Stimulated activated naive CD8-positive, alpha-beta T cell treated with anti-CD3 and anti-CD28 coated beads, Interleukin-15, Interleukin-2, amounts not matched to agents 100 ng/mL and 50 ng/mL, for 24 hours (primary cell): ENCODE measurements around the gene TMEM223.

Experiments
- H3K27ac Mint-ChIP-seq: one replicate; pipeline ENCODE4 v1.8.0; 2021; ENCODE audit warnings: mild to moderate bottlenecking, mixed read lengths
- H3K27me3 Mint-ChIP-seq: one replicate; pipeline ENCODE4 v1.8.0; 2021; ENCODE audit warnings: mixed read lengths
- H3K36me3 Mint-ChIP-seq: one replicate; pipeline ENCODE4 v1.8.0; 2021; ENCODE audit warnings: low read depth, mixed read lengths
- H3K4me1 Mint-ChIP-seq: one replicate; pipeline ENCODE4 v1.8.0; 2021; ENCODE audit warnings: low read depth, mixed read lengths
- H3K4me3 Mint-ChIP-seq: one replicate; pipeline ENCODE4 v1.8.0; 2021; ENCODE audit warnings: mild to moderate bottlenecking, mixed read lengths
- H3K9me3 Mint-ChIP-seq: one replicate; pipeline ENCODE4 v1.8.0; 2021; ENCODE audit warnings: mixed read lengths

TMEM223 gene

GRCh38 chr11:62806611-62807121 is 14.9 kb upstream of the TMEM223 start:
- Mint-ChIP-seq H3K27ac (peak overlapping the region; percentile 97), H3K36me3 (peaks cover 30% of the 10 kb centered on the region), H3K27me3 (no peaks in the 10 kb centered on the region), H3K9me3 (no peaks in the 10 kb centered on the region), H3K4me3 (peak overlapping the region; percentile 99), H3K4me1 (peaks cover 35% of the 10 kb centered on the region)

- Mint-ChIP-seq H3K4me1 (peaks cover 38% of the 10 kb centered on the region), H3K4me3 (peak overlapping the region; percentile 99), H3K36me3 (peaks cover 37% of the 10 kb centered on the region)
Measured at GRCh38 chr11:62805961-62806441, 14.2 kb upstream of the TMEM223 start.

DNA sequence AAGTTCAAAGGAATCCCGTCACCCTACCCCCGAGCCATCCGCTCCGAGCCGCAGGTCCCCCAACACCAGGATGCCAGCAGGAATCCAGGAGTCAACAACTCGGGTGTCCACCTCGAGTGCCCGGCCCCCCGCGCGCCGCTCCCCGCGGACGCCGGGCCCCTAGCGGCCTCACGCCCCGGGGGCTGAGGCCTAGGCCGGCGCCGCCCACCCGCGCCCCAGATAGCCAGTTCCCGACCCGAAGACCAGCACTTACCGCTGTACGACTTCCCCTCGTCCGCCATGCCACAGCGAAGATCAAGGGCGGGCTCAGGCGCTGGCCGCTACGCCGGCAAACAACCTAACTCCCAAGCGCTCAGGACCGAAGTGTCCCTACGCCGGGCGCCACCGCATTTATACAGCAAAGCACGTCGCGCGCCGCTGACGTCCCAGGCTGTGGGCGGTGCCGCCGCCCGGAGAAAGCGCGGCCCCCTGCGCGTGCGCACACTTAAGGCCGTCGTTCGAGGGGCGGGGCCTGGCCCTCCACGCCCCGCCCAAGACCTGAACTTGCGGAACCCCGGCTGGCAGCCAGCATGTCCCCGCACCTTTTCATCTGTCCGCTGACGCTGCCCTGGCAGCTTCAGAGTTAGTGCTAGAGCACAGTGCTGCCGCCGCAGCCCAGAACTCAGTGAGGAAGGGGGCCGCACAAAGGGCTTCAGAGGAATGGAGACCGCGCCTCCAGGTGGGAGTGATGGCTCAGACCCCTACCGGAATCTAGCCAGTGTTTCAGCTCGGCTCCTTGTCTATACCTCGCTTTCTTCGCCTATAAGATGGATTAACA is 13.5 kb upstream of the TMEM223 start, which contains the start of gene NXF1:
TSS of gene NXF1 (minus strand) at position 365 of the 817 bp plus-strand sequence. CDS start at position 281, 84 bp downstream.
- H3K27ac Mint-ChIP-seq = peak within 1 kb of the TSS; percentile 97
- peaks cover 41% of the 10 kb centered on the region for H3K36me3 Mint-ChIP-seq
- no peaks in the 10 kb centered on the region for H3K27me3 Mint-ChIP-seq
- H3K9me3 Mint-ChIP-seq = no peaks in the 10 kb centered on the region
- peak within 1 kb of the TSS; percentile 99 for H3K4me3 Mint-ChIP-seq
- H3K4me1 Mint-ChIP-seq = peaks cover 38% of the 10 kb centered on the region

More at GRCh38 chr11:62805961-62806441, 14.2 kb upstream of the TMEM223 start:
- H3K9me3 Mint-ChIP-seq = no peaks in the 10 kb centered on the region
- H3K27ac Mint-ChIP-seq = peak overlapping the region; percentile 97
- H3K27me3 Mint-ChIP-seq = no peaks in the 10 kb centered on the region

DNA sequence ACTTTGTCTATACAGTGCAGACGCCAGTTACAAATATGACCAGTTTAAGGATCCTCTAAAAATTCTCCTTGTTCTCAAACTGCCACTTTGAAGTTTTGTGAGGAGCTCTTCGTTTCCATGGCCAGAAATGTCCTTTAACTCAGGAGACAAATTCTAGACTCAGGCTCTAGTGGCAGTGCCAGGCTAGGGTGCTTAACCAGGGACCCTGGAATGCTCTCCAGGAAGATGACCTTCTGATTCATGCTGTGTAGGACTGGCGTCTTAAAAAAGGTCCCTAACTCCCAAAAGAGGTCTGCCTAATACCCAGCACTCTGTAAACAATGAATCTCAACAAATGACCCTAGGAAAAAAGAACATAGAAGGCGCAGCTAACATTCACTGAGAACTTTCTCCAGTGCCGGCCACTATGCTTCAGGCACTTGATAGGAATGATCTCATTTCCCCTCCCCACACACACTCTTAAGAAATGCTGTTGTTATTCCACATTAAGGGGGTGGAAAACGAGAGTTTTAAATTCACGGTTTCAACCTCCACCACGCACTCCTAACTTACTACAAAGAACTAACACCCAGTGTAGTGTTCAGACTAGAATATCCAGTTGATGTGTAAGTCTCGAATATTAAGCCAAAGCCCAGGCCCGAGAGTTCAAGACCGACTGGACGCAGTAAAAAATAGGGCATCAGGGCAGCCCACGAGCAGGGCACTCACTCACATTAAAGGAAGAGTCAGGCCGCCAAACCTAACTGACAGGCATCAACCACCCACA is 12.7 kb upstream of the TMEM223 start:
- H3K9me3 Mint-ChIP-seq = no peaks in the 10 kb centered on the region
- H3K4me1 Mint-ChIP-seq = peaks cover 38% of the 10 kb centered on the region
- peak overlapping the region; percentile 95 for H3K27ac Mint-ChIP-seq
- peaks cover 49% of the 10 kb centered on the region for H3K36me3 Mint-ChIP-seq
- H3K27me3 Mint-ChIP-seq = no peaks in the 10 kb centered on the region
- H3K4me3 Mint-ChIP-seq = peak overlapping the region; percentile 99

- Mint-ChIP-seq H3K27ac (peak overlapping the region; percentile 16), H3K4me3 (no peak overlapping the region), H3K4me1 (peaks cover 30% of the 10 kb centered on the region), H3K27me3 (no peaks in the 10 kb centered on the region), H3K36me3 (peaks cover 78% of the 10 kb centered on the region), H3K9me3 (no peaks in the 10 kb centered on the region)
Measured at GRCh38 chr11:62801071-62801470, 9.3 kb upstream of the TMEM223 start.

DNA sequence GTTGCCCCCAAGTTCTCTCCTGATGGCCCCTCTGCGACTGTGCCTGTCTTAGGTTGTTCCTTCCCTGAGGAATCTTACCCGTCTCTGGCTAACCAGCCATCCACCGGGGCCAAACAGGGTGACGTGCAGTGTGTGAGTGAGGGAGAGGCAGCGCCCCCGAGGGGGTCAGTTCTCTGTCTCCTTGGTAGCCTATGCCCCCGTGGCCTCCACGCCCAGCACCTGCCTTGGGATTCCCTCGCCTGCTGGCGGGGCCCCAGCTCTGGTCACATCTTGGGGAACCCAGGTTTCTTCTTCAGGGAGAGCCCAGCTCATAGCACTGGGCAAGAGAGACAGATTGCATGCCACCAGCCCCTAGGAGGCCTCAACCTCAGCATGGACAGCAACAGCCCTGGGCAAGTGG is 7.7 kb upstream of the TMEM223 start:
- Mint-ChIP-seq H3K9me3 (no peaks in the 10 kb centered on the region), H3K4me1 (peaks cover 21% of the 10 kb centered on the region), H3K27ac (peak overlapping the region; percentile 13), H3K27me3 (no peaks in the 10 kb centered on the region), H3K4me3 (no peak overlapping the region), H3K36me3 (peaks cover 88% of the 10 kb centered on the region)

DNA sequence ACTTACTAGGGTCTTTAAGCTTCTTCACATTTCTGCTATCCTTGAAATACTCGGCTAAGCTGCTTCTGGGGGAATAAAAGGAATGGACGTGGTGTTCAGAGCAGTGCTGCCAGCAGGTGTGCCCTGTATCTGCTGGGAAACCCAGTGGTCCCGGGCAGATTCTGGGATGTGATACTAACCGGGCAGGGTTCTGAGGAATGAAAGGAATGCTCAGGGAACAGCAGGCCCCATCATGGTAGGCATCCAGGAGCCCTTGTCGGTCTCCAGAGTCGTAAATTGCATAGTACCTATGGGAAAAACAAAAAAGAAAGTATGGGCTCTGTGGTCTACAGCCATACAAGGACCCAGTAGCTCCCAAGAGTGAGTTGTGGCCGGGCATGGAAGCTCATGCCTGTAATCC is 4.5 kb upstream of the TMEM223 start:
- Mint-ChIP-seq H3K27ac (no peak overlapping the region), H3K36me3 (peaks cover 82% of the 10 kb centered on the region), H3K4me3 (no peak overlapping the region), H3K9me3 (no peaks in the 10 kb centered on the region), H3K27me3 (no peaks in the 10 kb centered on the region), H3K4me1 (peaks cover 11% of the 10 kb centered on the region)

- Mint-ChIP-seq H3K4me1 (peaks cover 29% of the 10 kb centered on the region), H3K9me3 (no peaks in the 10 kb centered on the region), H3K36me3 (peaks cover 85% of the 10 kb centered on the region), H3K4me3 (no peak overlapping the region), H3K27me3 (no peaks in the 10 kb centered on the region), H3K27ac (no peak overlapping the region)
Measured at GRCh38 chr11:62794201-62794775, 2.5 kb upstream of the TMEM223 start.

DNA sequence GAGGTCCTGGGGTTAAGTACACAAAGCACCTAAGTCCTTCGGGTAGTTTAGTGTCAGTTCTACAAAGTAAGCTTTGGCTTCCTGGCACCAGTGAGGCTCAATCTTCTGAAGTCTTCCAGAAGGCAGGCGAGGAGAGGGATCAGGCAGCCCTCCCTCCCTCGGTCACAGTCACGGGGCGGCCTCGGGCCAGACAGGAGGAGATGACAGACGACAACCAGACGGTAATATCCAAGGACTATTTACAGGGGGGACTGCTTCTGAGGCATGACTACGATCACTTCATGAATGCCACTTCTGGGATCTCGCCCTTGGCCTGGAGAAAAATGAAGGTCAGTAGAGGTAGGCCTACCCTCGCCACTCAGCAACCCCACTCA is 383 bp upstream of the TMEM223 start:
- Mint-ChIP-seq H3K36me3 (peaks cover 83% of the 10 kb centered on the region), H3K27ac (peak overlapping the region; percentile 83), H3K4me3 (peak overlapping the region; percentile 94), H3K4me1 (peaks cover 46% of the 10 kb centered on the region), H3K9me3 (no peaks in the 10 kb centered on the region), H3K27me3 (no peaks in the 10 kb centered on the region)

GRCh38 chr11:62789576-62789975 is 2.2 kb downstream of the TMEM223 start:
- H3K4me1 Mint-ChIP-seq = peaks cover 54% of the 10 kb centered on the region
- no peaks in the 10 kb centered on the region for H3K9me3 Mint-ChIP-seq
- peak overlapping the region; percentile 94 for H3K4me3 Mint-ChIP-seq
- peaks cover 61% of the 10 kb centered on the region for H3K36me3 Mint-ChIP-seq
- peak overlapping the region; percentile 92 for H3K27ac Mint-ChIP-seq
- H3K27me3 Mint-ChIP-seq = no peaks in the 10 kb centered on the region

- H3K27me3 Mint-ChIP-seq = no peaks in the 10 kb centered on the region
- peak overlapping the region; percentile 92 for H3K27ac Mint-ChIP-seq
- no peaks in the 10 kb centered on the region for H3K9me3 Mint-ChIP-seq
- H3K36me3 Mint-ChIP-seq = peaks cover 55% of the 10 kb centered on the region
- H3K4me3 Mint-ChIP-seq = peak overlapping the region; percentile 94
- peaks cover 54% of the 10 kb centered on the region for H3K4me1 Mint-ChIP-seq
Measured at GRCh38 chr11:62788991-62789390, 2.8 kb downstream of the TMEM223 start.

DNA sequence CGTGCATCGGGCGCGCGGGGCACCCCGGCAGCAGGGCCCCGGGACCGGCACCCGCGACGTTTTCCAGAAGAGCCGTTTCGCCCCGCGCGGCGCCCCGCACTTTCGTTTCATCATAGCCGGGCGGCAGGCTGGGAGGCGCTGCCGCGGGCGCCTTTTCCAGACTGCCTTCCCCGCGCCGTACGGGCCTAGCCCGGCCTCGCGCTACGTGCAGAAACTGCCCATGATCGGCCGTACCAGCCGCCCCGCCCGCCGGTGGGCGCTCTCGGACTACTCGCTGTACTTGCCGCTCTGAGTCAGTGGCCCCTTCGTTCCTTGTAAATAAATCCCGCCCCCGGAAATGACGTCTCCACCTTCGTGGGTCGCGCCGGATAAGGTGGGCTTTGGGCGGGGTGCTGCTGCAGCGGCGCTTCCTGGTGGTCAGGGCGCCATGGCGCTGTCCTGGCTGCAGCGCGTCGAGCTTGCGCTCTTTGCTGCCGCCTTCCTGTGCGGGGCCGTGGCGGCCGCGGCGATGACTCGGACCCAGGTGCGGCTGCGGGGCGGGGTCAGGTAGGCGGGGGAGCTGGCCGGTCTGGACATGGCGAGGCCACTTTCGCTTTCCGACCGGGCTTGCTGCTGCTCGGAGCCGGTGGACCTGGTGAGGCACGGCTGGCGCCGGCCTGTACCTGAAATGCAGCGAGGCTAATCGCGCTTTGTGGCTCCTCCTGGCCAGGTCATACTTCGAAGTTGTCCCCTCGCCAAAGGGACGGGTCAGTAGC is 4.6 kb downstream of the TMEM223 start, which contains the start of gene TMEM179B:
TSS of gene TMEM179B (plus strand) at position 398 of the 755 bp plus-strand sequence. CDS start at position 428, 30 bp downstream.
- Mint-ChIP-seq H3K27me3 (no peaks in the 10 kb centered on the region), H3K27ac (peak within 1 kb of the TSS; percentile 92), H3K4me3 (peak within 1 kb of the TSS; percentile 94), H3K36me3 (peaks cover 48% of the 10 kb centered on the region), H3K9me3 (no peaks in the 10 kb centered on the region), H3K4me1 (peaks cover 48% of the 10 kb centered on the region)

GRCh38 chr11:62786318-62787004 is 5.3 kb downstream of the TMEM223 start:
- no peaks in the 10 kb centered on the region for H3K9me3 Mint-ChIP-seq
- H3K27me3 Mint-ChIP-seq = no peaks in the 10 kb centered on the region
- H3K4me1 Mint-ChIP-seq = peaks cover 44% of the 10 kb centered on the region
- H3K36me3 Mint-ChIP-seq = peaks cover 45% of the 10 kb centered on the region
- peak overlapping the region; percentile 87 for H3K4me3 Mint-ChIP-seq
- peak overlapping the region; percentile 92 for H3K27ac Mint-ChIP-seq
